Loucy (cell line): ENCODE data around the gene LGALS3.

Experiments
- CTCF ChIP-seq: fragments of 200-600 bp; sonication (generic); conservative IDR thresholded peaks from 2 replicates; pipeline ENCODE4 v1.5.1; 2014; ENCODE audit warnings: mild to moderate bottlenecking, antibody characterized with exemption, low read length
- EZH2phosphoT487 ChIP-seq: fragments of 200-600 bp; IDR thresholded peaks from 2 replicates; pipeline ENCODE4 v1.6.1; 2018; ENCODE audit warnings: antibody characterized with exemption, mild to moderate bottlenecking, moderate library complexity, borderline replicate concordance

GRCh38 chr14:55180006-55180405 is 51.0 kb downstream of the LGALS3 start:
- no peak for TF ChIP-seq CTCF
- no peak for TF ChIP-seq EZH2phosphoT487
